Skeletal muscle satellite cell (primary cell): ENCODE data around the gene HPCAL1.

ENCODE experiments used
- H3K27me3 ChIP-seq: 2 replicates; pipeline ENCODE4 v1.7.0; 2013; ENCODE audit warnings: low read length; ENCODE audit not compliant: control insufficient read depth, insufficient read depth
- H3K36me3 ChIP-seq: 2 replicates; pipeline ENCODE4 v1.7.0; 2013; ENCODE audit warnings: mild to moderate bottlenecking, control low read depth, low read length; ENCODE audit not compliant: insufficient read depth
- H3K4me1 ChIP-seq: 2 replicates; pipeline ENCODE4 v1.7.0; 2013; ENCODE audit warnings: low read length; ENCODE audit not compliant: control insufficient read depth, insufficient read depth
- H3K4me2 ChIP-seq: 2 replicates; pipeline ENCODE4 v1.7.0; 2013; ENCODE audit warnings: mild to moderate bottlenecking, low read length
- H3K4me3 ChIP-seq: 2 replicates; pipeline ENCODE4 v1.7.0; 2013; ENCODE audit warnings: low read length
- H3K9ac ChIP-seq: 2 replicates; pipeline ENCODE4 v1.7.0; 2013; ENCODE audit warnings: mild to moderate bottlenecking, low read depth, low read length, moderate library complexity
- H3K9me3 ChIP-seq: replicated peaks from 2 replicates; pipeline ENCODE4 v1.7.0; 2013; ENCODE audit warnings: mild to moderate bottlenecking, control low read depth, low read length

HPCAL1 gene

DNA sequence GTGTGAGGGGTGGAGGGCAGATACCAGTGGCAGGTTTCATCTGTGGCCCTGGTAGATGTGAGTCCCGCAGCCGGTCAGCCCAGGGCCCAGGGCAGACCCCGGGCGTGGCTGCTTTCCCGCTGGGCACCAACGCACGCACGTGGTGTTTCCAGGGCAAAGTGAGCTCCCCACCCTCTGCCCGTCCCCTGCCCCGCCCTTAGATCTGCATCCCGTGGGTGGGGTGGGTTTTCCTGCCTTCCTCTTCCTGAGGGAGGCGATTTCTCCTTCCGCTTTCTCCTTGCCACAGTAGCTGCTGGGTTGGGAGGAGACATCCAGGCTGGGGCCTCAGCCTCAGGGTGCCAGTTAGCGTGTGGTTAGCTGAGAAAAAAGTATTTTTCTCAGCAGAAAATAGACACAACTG lies 95.8 kb downstream of the HPCAL1 start:
- Histone ChIP-seq H3K4me1 (peaks cover 17% of the 10 kb centered on the region), H3K27me3 (no peaks in the 10 kb centered on the region), H3K9ac (no peak overlapping the region), H3K4me2 (no peak overlapping the region), H3K36me3 (peaks cover 20% of the 10 kb centered on the region), H3K9me3 (no peaks in the 10 kb centered on the region), H3K4me3 (no peak overlapping the region)

- Histone ChIP-seq H3K27me3 (no peaks in the 10 kb centered on the region), H3K4me3 (no peak overlapping the region), H3K4me1 (peaks cover 23% of the 10 kb centered on the region), H3K4me2 (no peak overlapping the region), H3K9me3 (no peaks in the 10 kb centered on the region), H3K36me3 (peaks cover 20% of the 10 kb centered on the region), H3K9ac (no peak overlapping the region)
Observed at GRCh38 chr2:10399358-10399757, 96.7 kb downstream of the HPCAL1 start.

- peaks cover 29% of the 10 kb centered on the region for H3K4me1 ChIP-seq
- no peaks in the 10 kb centered on the region for H3K27me3 ChIP-seq
- H3K4me2 ChIP-seq = no peak overlapping the region
- no peak overlapping the region for H3K9ac ChIP-seq
- H3K9me3 ChIP-seq = no peaks in the 10 kb centered on the region
- H3K4me3 ChIP-seq = no peak overlapping the region
- H3K36me3 ChIP-seq = peaks cover 20% of the 10 kb centered on the region
Observed at GRCh38 chr2:10400002-10400401, 97.3 kb downstream of the HPCAL1 start.

DNA sequence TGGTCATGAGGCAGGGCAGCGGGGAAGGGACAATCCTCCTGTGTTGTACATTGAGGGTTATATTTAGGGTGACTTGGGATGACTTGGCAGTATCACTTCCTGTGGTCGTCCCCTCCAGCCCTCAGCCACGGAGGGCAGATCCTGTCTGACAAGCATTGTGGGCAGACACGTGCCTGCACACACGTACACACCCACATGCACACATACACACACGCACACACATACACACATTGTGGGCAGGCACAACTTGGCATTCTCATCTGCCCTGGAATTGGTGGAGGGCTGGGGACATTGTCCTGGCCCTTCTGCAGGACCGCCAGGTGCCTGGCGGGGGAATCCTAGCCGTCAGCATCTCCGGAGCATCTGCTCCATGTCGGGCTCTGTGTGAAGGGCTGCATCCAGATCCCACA lies 97.9 kb downstream of the HPCAL1 start:
- H3K4me1 ChIP-seq = peaks cover 34% of the 10 kb centered on the region
- H3K9me3 ChIP-seq = no peaks in the 10 kb centered on the region
- peaks cover 20% of the 10 kb centered on the region for H3K36me3 ChIP-seq
- no peak overlapping the region for H3K4me3 ChIP-seq
- H3K4me2 ChIP-seq = no peak overlapping the region
- no peak overlapping the region for H3K9ac ChIP-seq
- H3K27me3 ChIP-seq = no peaks in the 10 kb centered on the region

DNA sequence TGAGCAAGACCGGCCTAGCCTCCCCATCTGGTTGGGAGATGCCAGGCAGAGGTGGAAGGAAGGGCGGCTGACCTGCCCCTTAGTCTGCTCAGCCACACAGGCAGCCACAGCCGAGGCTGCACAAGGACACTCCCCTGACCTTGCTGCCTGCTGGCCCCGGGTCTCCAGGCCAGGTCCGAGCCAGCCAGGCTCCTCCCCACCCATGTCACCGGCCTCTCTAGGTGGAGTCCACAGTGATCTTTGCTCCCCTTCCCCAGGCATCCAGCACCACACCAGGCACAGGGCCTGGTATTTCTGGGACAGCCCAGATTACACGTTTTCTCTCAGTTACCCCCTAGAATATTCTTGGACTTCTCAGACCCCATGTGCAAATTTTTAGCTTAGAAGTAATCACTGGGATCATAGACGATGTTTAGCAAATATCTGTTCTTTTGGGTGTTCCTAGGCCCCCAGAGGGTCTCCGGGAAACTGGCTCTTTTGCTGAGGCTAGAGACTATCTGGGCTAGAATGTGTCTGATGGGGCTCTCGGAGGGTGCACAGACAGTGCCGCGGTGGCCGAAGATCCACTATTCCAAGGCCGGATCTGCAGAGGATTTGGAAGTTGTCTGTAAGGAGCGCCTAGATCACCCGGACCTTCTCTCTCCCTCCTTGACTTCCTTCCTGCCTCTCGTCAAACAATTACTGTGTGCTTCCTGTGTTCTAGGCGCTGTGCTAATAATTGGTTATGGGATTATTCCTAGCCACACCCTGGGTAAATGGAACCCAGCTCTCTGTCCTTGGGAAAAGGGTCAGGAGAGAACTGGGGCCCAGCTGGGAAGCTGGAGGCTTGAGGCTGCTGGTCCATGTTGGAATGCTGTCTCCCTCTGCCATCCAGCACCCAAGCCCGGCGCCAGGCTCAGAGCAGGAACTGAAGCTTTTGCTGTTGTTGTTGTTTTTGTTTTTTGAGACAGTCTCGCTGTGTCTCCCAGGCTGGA lies 98.6 kb downstream of the HPCAL1 start:
- Histone ChIP-seq H3K36me3 (peaks cover 21% of the 10 kb centered on the region), H3K9me3 (no peaks in the 10 kb centered on the region), H3K4me1 (peaks cover 40% of the 10 kb centered on the region), H3K27me3 (no peaks in the 10 kb centered on the region), H3K9ac (no peak overlapping the region), H3K4me3 (no peak overlapping the region), H3K4me2 (no peak overlapping the region)

DNA sequence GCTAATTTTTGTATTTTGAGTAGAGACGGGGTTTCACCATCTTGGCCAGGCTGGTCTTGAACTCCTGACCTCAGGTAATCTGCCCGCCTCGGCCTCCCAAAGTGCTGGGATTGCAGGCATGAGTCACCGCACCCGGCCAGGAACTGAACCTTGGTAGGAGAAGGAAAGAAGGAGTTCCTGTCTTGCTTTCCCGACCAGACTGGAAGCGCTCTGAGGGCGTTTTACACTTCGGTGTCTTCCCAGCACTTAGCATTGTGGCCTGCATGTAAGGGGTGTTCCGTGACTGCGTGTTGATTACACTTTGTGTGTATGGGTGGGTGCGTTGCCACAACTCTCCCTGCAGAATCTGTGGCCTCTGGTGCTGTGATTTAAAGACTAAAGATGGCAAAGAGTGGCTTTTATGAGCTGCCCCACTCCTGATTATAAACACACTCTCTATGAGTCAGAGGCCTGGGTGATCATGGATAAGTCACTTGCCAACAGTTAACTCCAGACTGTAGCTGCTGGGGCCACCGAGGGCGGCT lies 99.4 kb downstream of the HPCAL1 start:
- no peak overlapping the region for H3K4me3 ChIP-seq
- no peaks in the 10 kb centered on the region for H3K27me3 ChIP-seq
- H3K9ac ChIP-seq = no peak overlapping the region
- peaks cover 24% of the 10 kb centered on the region for H3K36me3 ChIP-seq
- no peaks in the 10 kb centered on the region for H3K9me3 ChIP-seq
- peaks cover 49% of the 10 kb centered on the region for H3K4me1 ChIP-seq
- H3K4me2 ChIP-seq = no peak overlapping the region

GRCh38 chr2:10402653-10403215 lies 100.0 kb downstream of the HPCAL1 start:
- H3K36me3 ChIP-seq = peaks cover 24% of the 10 kb centered on the region
- H3K9ac ChIP-seq = no peak overlapping the region
- no peaks in the 10 kb centered on the region for H3K9me3 ChIP-seq
- no peak overlapping the region for H3K4me3 ChIP-seq
- no peaks in the 10 kb centered on the region for H3K27me3 ChIP-seq
- H3K4me1 ChIP-seq = peaks cover 55% of the 10 kb centered on the region
- H3K4me2 ChIP-seq = no peak overlapping the region

DNA sequence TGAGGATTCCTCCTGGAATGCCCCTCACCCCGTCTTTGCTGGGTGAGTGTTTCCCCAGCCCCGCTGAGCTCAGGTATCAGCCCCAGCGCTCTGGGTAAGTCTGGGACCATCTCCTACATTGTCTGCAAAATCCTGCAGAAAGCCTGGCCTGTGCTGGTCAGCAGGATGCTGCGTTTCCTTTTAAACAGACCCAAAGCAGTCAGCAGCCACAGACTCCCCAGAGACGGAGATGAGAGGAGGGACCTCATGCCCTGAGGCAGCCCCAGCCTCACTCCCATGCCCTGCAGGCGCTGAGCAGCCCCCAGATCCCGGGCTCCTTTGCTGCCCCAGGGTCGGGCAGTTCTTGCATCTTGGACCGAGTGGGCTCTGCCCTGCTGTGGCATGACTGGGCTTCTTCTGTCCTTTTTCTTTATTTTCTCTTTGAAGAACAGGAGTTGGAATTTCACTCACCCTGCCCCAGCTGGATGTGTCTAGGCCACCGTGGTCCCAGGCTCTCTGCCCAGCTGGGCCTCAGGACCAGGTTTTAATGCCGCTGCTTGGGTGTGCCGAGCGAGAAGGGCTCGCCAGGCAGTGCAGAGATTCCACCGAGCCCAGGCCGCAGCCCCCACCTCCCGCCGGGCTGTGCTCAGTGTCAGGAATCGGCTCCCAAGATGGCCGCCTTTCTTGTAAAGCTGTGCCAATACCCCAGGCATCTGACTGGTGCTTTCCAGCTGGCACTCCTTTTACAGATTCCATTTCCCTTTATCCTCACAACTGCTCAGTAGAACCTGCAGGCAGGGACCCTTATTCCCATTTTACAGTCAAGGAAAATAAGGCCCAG lies 101.8 kb downstream of the HPCAL1 start:
- Histone ChIP-seq H3K4me3 (peak overlapping the region; percentile 23), H3K4me1 (peaks cover 72% of the 10 kb centered on the region)

DNA sequence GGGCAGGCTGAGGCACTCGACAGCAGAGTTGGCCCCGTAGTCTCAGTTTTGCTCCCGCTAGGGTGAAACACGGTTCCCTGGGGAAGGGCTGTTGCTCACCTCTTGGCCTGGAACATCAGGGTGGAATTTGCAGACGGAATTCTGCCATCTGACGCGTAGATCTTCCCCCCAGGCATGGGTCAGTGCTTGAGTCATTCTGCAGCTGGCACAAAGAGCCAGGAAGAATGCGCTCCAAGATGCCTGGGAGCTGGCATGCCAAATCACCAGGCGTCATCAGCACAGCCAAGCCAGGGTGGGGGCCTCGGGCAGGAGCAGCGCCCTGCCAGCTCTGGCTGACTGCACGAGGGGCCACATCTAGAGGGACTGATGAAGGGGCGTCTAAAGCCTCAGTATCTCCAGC lies 102.7 kb downstream of the HPCAL1 start:
- H3K4me2 ChIP-seq = peak overlapping the region; percentile 57
- H3K9me3 ChIP-seq = no peaks in the 10 kb centered on the region
- H3K36me3 ChIP-seq = peaks cover 15% of the 10 kb centered on the region
- peaks cover 77% of the 10 kb centered on the region for H3K4me1 ChIP-seq
- peak overlapping the region; percentile 23 for H3K4me3 ChIP-seq
- H3K27me3 ChIP-seq = no peaks in the 10 kb centered on the region
- H3K9ac ChIP-seq = peak overlapping the region; percentile 76

More for the DNA sequence above, 101.8 kb downstream of the HPCAL1 start:
- H3K4me2 ChIP-seq = peak overlapping the region; percentile 52
- H3K27me3 ChIP-seq = no peaks in the 10 kb centered on the region
- H3K36me3 ChIP-seq = peaks cover 23% of the 10 kb centered on the region
- no peaks in the 10 kb centered on the region for H3K9me3 ChIP-seq
- H3K9ac ChIP-seq = peak overlapping the region; percentile 76

- Histone ChIP-seq H3K27me3 (no peaks in the 10 kb centered on the region), H3K4me1 (peaks cover 82% of the 10 kb centered on the region), H3K4me3 (peak overlapping the region; percentile 32), H3K9ac (peak overlapping the region; percentile 76), H3K9me3 (no peaks in the 10 kb centered on the region), H3K4me2 (peak overlapping the region; percentile 57), H3K36me3 (peaks cover 11% of the 10 kb centered on the region)
Observed at GRCh38 chr2:10406016-10406415, 103.3 kb downstream of the HPCAL1 start.
